NCI-H1105 (cell line): ENCODE results near the gene SLC6A17.

Source experiments
- DNase-seq: peaks from one replicate; lab custom pipeline; 2025; lab: John Stamatoyannopoulos, UW

SLC6A17 gene

GRCh38 chr1:110205156-110205555 lies 54.9 kb downstream of the SLC6A17 start:
- DNase-seq, result no peak

- no peak for DNase-seq
Observed at GRCh38 chr1:110205591-110206155, 55.4 kb downstream of the SLC6A17 start.

DNA sequence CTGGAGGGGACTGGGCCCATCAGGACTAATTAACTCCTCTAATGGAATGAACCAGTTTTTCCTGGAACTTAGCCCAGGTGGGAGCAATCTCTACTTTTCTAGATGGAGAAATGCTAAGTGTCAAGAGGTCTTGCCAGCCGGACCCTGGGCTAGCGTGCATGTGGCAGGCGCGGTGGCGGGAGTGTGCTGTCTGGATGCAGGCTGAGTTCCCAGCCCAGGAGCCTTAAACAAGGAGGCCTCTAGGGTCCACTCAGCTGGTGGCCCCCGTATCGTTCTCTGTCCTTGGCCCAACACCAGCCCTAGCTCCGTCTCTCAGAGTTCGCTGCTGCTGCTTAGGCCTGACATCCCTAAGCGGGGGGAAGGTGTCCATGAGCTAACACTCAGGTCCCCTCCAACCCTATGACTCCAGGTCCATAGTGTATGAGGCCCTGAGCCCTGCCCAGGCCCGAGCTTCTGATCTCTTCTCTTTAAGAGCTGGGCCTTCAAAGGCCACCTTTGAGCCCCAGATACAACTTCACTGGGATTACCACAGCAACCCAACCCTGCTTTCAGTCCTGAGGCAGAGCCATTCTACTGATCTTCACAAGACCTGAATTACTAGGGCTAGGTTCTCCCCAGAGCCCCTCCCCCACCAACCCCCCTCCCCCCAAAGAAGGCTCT lies 56.1 kb downstream of the SLC6A17 start:
- DNase-seq, result no peak

DNA sequence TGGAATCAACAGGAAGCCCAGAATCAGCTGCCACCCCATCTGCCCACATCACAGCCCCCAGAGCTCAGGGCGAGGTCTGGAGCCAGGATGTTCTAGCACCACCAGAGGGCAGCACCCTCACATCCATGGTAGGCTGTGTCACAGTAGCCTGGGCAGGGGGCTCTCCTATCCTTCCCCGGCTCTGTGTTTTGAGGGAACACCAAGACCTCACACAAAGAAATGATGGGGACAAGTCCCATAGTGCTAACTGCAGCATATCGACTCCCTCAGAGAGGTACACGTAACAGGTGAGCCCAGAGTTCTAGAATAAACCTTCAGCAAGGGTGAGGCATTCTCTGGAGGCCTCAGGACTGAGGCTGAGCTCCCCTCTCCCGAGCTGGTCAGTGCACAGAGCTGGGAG lies 57.5 kb downstream of the SLC6A17 start:
- DNase-seq, result peak; percentile 72

GRCh38 chr1:110208916-110209645 lies 58.8 kb downstream of the SLC6A17 start:
- no peak for DNase-seq

DNA sequence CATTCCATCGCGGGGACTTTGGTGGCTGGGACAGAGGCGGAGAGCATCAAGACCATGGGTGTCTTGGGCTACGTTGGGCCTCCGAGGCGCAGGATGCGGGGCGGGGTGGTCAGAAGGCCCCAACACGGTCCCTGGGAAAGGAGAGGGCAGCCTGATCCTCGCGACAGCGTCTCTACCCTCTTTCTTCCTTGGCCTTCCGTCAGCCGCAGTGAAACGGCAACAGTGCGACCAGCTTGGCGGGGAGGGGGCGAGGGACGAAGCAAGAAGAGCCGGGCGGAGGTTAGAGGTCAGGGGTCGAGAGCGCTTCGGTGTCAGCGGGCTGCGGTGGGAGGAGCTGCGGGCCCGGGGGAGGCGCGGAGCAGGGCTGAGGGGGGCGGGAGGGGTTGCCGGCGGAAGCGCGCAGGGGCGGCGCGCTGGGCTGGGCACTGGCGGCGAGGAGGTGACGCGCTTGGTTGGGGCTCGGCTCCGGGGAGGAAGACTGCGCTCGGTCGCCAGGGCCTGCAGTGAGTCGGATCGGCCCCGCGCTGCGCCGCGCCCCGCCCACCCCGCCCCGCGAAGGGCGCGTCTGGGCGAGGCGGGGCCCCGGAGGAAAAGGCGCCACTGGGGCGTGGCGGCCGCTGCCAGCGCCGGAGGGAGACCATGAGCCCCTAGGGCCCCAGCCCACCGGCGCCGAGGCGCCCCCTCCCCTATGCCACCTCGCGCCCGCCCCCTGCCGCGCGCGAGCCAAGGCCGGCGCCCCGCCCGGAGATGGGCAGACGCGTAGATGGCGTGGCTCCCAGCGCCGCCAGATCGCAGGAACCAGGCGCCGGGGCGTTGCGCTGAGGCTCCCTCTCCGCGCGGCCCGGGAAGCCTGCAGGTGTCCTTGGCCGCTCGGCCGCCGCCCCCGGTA lies 59.7 kb downstream of the SLC6A17 start, which contains the start of gene KCNC4:
Gene KCNC4 (plus strand): TSS at position 600 of the 889 bp plus-strand sequence. CDS start 1,186 bp downstream, outside the sequence.
- DNase-seq, result peak; percentile 75

DNA sequence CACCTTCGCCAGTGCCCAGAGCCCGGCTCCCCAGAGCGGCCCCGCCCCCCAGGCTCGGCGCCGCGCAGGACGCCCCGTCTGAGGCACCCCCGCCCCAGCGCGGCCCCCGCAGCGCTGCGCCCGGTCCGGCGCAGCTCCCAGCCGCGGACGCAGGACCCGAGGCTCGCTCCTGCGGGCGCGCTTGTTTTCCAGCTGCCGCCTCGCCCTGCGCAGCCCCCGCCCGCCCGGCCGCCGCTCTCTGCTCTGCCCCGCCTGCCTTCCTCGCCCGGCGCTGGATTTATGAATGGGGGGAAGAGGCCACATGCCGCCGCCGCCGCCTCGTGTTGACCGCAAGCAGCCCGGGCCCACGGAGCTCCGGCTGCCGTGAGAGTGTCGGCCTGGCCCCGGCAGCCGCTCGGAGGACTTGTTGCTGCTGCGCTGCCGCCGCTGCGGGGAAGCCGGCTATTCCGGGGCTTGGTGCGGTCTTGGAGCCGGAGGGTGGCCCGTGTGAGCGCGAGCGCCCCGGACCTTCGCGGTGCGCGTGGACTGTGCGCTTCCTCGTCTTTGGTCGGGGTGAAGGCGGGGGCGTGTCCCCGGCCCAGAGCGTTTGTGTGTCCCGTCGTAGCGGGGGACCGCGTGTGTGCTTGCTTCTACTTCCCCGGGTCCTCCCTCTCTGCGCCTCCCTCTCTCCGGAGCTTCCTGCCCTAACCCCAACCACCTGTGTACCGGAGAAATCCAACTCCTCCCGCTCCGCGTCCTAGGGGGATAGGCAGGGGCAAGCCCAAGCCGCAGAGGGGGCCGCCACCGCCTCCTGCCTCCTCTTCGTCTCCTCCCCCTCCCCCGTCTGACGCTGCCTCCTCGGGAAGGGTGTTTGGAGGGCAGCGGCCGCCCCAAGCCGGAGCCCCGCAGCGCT lies 60.6 kb downstream of the SLC6A17 start:
- DNase-seq, result peak; percentile 51

DNA sequence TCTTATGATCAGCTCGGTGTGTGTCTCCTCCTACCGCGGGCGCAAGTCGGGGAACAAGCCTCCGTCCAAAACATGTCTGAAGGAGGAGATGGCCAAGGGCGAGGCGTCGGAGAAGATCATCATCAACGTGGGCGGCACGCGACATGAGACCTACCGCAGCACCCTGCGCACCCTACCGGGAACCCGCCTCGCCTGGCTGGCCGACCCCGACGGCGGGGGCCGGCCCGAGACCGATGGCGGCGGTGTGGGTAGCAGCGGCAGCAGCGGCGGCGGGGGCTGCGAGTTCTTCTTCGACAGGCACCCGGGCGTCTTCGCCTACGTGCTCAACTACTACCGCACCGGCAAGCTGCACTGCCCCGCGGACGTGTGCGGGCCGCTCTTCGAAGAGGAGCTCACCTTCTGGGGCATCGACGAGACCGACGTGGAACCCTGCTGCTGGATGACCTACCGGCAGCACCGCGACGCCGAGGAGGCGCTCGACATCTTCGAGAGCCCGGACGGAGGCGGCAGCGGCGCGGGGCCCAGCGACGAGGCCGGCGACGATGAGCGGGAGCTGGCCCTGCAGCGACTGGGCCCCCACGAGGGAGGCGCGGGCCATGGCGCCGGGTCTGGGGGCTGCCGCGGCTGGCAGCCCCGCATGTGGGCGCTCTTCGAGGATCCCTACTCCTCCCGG lies 61.3 kb downstream of the SLC6A17 start:
- no peak for DNase-seq

DNA sequence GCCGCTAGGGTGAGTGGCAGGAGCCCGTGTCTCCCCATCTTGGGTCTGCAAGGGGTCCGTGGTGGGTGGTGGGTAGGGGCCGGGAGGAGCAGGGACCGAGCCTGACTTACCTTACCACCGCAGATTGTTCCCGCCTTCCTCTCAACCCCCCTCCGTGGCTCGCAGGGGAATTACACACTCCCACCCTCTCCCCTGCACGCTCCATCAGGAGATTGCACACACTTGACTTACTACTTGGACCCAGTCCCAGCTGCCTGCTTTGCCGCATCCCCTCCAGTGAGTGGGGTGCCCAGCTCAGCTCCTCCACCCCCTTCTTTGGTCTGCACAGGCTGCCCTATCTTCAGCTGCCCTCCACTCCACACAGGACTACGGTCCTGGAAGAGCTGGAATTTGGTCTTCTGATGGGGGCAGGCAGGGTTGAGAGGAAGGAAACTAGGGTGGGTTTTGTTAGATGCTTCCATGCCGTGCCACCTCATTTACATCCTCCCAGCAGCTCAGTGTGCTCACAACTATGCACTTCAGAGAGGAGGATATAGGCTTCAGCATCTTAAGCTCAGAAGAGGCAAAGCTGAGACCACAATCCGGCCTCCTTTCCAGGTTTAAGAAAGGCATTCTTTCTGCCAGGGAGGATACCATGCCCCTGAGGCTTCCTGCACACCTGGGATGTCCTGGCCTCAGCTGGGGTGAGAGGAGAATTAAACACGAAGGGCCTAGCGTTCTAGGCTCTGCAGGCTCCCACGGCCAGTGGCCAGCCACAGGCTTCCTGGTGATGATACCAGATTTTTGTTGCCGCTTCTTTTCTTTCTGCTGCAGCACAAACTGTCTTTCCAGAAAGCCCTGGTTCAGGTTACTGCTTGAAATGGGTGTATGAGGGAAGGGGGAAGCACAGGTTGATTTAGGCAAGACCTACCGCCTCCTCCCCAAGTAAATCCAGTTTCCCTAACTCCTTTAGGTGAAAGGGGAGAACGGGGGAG lies 62.2 kb downstream of the SLC6A17 start:
- DNase-seq, result peak; percentile 64

DNA sequence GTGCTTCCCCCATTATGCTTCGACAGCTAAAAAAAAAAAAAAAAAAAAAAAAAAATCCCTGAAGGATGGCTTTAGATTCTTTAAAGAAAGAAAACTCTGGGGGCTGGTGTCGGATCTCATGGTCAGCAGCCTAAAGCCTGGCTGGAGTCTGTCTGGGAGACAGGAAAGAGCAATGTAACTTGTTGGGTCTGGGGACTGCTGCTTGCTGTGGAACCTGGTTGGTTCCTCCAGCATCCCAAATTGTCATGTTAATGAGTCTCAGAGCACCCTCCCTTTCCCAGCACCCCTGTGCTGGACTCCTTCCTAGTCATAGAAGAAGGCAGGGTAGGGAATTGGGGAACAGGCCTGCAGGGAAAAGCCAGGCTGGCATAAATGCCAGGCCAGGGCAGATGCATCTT lies 62.8 kb downstream of the SLC6A17 start:
- no peak for DNase-seq

- DNase-seq, result no peak
Observed at GRCh38 chr1:110214454-110215404, 64.4 kb downstream of the SLC6A17 start.

- DNase-seq, result no peak
Observed at GRCh38 chr1:110215621-110216515, 65.6 kb downstream of the SLC6A17 start.

GRCh38 chr1:110216844-110217444 lies 66.7 kb downstream of the SLC6A17 start:
- no peak for DNase-seq

- DNase-seq, result no peak
Observed at GRCh38 chr1:110218137-110218536, 67.8 kb downstream of the SLC6A17 start.

GRCh38 chr1:110218739-110219138 lies 68.4 kb downstream of the SLC6A17 start:
- no peak for DNase-seq

GRCh38 chr1:110220324-110220723 lies 70.0 kb downstream of the SLC6A17 start:
- no peak for DNase-seq

DNA sequence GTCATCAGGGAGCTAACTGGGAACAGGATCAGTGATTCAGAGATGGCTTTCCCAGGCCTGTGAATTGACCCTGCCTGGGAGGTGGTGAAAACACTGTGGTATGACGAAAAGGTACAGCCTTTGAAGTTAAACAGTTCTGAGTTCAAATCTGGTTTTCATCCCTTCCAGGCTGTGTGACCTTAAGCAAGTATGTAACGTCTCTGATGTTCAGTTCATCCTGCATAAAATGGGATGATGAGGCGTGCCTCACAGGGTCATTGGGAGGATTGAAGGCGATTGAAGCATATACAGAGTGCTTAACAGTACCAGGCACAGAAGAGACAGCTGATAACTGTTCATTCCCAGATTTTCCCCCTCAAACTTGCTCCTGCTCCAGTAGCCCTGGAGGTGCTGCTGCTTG lies 70.8 kb downstream of the SLC6A17 start:
- no peak for DNase-seq
